Subcutaneous abdominal adipose tissue (tissue), 5 donors: ENCODE results near the gene FHOD3.

Experiments
- H3K27ac ChIP-seq: one replicate; pipeline ENCODE4 v1.7.0; 2013; ENCODE audit warnings: low read depth, mild to moderate bottlenecking, inconsistent platforms, low read length, moderate library complexity
- H3K27me3 ChIP-seq, 5 donors: one replicate each; pipeline ENCODE4 v1.7.0; 2013; ENCODE audit warnings: low read length in 5 of 5, inconsistent platforms in 1 of 5; ENCODE audit not compliant: control insufficient read depth in 5 of 5, insufficient read depth in 4 of 5
- H3K36me3 ChIP-seq, 5 donors: one replicate each; pipeline ENCODE4 v1.7.0; 2013; ENCODE audit warnings: low read length in 5 of 5; ENCODE audit not compliant: control insufficient read depth in 5 of 5, insufficient read depth in 5 of 5
- H3K4me1 ChIP-seq, 5 donors: one replicate each; pipeline ENCODE4 v1.7.0; 2013; ENCODE audit warnings: low read length in 5 of 5, mild to moderate bottlenecking in 3 of 5, moderate library complexity in 1 of 5; ENCODE audit not compliant: control insufficient read depth in 5 of 5, insufficient read depth in 5 of 5
- H3K4me3 ChIP-seq, 5 donors: one replicate each; pipeline ENCODE4 v1.7.0; 2013; ENCODE audit warnings: low read length in 5 of 5, low read depth in 1 of 5
- H3K9ac ChIP-seq, 5 donors: one replicate each; pipeline ENCODE4 v1.7.0; 2013; ENCODE audit warnings: low read length in 5 of 5, mild to moderate bottlenecking in 4 of 5, moderate library complexity in 3 of 5
- H3K9me3 ChIP-seq, 5 donors: one replicate each; pipeline ENCODE4 v1.7.0; 2013; ENCODE audit warnings: low read length in 5 of 5; ENCODE audit not compliant: control insufficient read depth in 5 of 5
- donor health status: healthy.
- donor health status: healthy.
- donor health status: healthy.
- donor health status: healthy.
- donor health status: healthy.

Gene FHOD3

DNA sequence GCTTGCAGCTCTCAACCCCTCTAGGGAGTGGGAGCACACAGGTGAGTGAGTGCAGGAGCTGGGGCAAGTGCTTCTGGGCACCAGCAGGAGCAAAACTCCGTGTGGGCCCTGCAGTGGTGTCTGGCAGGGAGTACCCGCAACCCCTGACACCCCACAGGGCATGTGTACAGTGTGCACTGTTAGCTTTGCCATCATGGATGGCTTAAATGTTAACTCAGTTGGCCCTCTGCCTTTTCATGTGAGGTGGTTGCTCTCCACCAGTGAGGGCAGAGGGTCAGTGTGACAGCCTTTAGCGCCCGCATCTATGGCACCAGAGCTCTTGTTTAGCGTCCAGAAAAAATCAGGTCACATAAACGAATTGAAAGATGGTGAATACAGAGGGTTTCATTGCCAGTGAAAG is 438.6 kb downstream of the FHOD3 start:
- H3K4me1 ChIP-seq, result no peaks in the 10 kb centered on the region
- peaks cover 0 to 2% (median 0%) of the 10 kb centered on the region in 5 donors for H3K9me3 ChIP-seq
- H3K36me3 ChIP-seq, result no peaks in the 10 kb centered on the region
- H3K4me3 ChIP-seq, result no peak overlapping the region
- H3K27me3 ChIP-seq, result no peaks in the 10 kb centered on the region
- no peak overlapping the region for H3K9ac ChIP-seq
- no peak overlapping the region for H3K27ac ChIP-seq

DNA sequence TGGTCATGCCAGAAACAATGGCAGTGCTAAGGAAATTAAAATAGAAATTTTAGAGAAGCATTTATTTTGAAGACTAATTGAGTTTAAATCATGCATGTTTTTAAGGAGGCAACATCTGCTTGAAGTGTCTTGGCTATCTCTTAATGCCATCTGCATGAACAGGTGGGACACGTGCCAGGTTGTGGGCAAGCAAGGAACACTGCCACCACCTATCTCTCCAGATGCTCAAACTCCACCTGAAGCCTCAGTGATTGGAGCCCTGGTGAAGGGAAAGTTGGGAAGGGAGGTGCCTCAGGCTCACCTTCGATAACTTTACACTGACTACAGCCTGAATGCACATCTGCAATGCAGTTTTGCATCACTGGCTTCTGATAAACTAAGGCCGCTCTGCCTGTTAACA is 439.8 kb downstream of the FHOD3 start:
- H3K36me3 ChIP-seq, result no peaks in the 10 kb centered on the region
- H3K4me3 ChIP-seq, result no peak overlapping the region
- no peaks in the 10 kb centered on the region for H3K4me1 ChIP-seq
- peaks cover 0 to 3% (median 0%) of the 10 kb centered on the region in 5 donors for H3K27me3 ChIP-seq
- no peak overlapping the region for H3K27ac ChIP-seq
- peaks cover 0 to 2% (median 0%) of the 10 kb centered on the region in 5 donors for H3K9me3 ChIP-seq
- H3K9ac ChIP-seq, result no peak overlapping the region

DNA sequence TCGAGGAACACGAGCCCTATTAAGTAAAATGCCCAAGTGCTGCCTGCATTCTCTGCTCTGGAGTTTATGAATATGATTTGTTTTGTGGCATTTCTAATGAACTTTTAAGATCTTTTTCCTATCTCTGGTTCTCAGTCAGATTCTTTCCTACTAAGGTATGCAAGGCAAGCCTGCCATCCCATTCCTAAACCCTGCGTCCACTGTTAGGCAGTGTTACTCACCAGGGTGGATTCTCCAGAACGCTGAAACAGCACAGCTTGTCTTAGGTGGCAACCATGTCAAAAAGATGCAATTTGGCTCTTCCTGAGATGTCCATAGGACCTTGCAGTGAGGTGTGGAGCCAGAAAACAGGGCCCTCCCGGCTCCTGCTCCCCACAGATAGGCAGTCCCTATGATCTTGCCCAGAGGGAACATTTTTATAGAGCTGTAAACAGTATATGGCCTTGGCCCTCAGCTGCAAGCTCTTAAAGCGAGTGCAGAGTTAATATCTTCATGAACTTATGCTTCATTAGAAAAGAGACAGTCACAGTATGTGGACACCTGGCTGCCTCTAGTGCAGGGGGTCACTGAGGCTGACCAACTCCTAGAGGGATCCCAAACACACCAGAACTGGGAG is 446.9 kb downstream of the FHOD3 start:
- Histone ChIP-seq H3K27me3 (peaks cover 0 to 3% (median 0%) of the 10 kb centered on the region in 5 donors), H3K27ac (no peak overlapping the region), H3K36me3 (no peaks in the 10 kb centered on the region), H3K9me3 (no peaks in the 10 kb centered on the region), H3K9ac (no peak overlapping the region), H3K4me1 (no peaks in the 10 kb centered on the region), H3K4me3 (no peak overlapping the region)

DNA sequence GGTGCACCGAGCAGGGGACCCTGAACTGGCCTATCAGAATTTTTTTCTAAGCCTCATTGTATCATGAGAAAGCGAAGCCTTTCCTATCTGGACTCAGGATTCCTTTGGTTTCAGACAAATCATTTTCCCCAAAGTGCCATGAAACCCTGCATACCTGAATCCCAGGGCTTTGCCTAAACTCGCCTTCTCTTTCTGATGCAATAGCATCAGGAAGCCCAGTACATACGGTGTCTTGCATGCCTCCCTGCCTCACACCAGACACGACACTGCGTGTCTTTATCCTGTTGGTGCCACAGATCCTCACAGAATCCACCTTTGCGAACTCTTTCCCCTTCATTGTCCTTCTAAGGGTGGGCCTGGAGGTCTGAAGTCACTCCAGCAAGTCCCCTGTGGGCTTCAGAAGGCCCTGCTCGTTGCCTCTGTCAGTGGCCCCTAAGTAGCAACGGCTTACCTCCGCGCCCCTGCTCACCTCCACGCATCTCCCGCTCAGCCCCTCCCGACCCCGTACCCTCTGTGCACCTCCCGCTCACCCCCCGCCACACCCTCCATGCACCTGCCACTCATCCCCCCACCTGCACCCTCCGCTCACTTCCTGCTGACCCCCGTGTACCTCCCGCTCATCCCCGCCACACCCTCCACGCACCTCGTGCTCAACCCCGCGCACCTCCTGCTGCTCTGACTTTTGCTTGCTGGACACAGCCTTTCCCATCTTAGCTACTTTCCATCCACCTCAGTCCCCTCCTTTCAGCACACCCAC is 447.9 kb downstream of the FHOD3 start:
- Histone ChIP-seq H3K9ac (no peak overlapping the region), H3K4me3 (no peak overlapping the region), H3K27ac (no peak overlapping the region), H3K9me3 (no peaks in the 10 kb centered on the region), H3K27me3 (peaks cover 0 to 3% (median 0%) of the 10 kb centered on the region in 5 donors), H3K36me3 (no peaks in the 10 kb centered on the region), H3K4me1 (no peaks in the 10 kb centered on the region)

DNA sequence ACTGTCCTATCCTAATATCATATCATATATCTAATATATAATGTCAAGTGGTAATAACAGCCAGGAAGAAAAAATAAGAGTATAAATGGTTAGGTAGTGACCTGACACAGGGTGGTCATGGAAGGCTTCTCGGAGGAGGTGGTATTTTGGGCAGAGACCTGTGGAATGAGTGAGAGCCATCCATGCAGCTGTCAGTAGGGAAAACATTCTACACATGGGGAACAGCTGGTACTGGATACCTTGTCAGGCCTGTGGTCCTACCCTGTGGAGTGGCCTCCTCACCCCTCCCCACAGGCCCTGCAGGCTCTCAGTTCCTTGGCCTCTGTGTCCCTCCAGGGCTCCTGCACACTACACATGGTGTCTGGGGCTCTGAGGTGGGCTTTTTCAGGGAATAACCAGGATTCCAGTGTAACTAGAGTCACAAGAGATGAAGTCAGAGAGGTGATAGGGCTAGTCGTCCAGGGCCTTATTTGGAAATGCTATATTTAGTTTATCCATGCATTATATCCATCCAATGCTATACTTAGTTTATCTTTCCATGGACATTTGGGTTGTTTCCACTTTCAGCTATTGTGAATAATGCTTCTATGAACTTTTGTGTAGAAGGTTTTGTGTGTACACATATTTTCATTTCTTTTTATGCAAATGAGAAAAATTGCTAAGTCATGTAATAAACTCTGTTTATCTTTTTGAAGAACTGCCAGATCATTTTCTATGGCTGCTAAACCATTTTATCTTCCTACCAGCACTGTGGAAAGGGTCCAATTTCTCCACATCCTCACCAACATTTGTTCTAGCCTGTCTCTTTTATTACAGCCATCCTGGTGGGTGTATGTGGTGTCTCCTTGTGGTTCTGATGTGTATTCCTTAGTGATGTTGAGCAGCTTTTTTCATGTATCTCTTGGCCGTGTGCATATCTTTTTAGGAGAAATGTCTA is 455.7 kb downstream of the FHOD3 start:
- peaks cover 0 to 9% (median 0%) of the 10 kb centered on the region in 5 donors for H3K4me1 ChIP-seq
- no peak overlapping the region for H3K4me3 ChIP-seq
- no peak overlapping the region for H3K9ac ChIP-seq
- no peaks in the 10 kb centered on the region for H3K27me3 ChIP-seq
- no peak overlapping the region for H3K27ac ChIP-seq
- H3K36me3 ChIP-seq, result no peaks in the 10 kb centered on the region
- H3K9me3 ChIP-seq, result no peaks in the 10 kb centered on the region

DNA sequence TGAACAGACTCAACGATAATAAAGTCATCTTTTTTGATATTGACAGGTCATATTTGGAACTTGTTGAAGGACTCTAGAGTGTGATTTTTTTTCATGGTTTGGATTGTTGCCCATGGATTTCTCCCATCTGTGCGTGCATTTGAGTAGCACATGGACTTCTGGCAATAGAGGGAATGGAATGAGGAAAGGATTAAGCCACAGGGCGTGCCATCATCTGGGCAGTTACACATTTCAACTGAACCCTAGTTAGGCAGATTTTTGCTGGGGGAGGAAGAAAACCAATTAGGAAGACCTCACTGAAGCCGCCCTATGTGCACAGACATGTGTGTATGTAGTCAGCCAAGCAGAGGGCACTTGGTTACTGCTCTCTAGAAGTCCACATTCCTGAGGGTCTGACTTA is 458.7 kb downstream of the FHOD3 start:
- H3K4me3 ChIP-seq, result no peak overlapping the region
- no peak overlapping the region for H3K27ac ChIP-seq
- peaks cover 0 to 9% (median 0%) of the 10 kb centered on the region in 5 donors for H3K4me1 ChIP-seq
- no peak overlapping the region for H3K9ac ChIP-seq
- no peaks in the 10 kb centered on the region for H3K27me3 ChIP-seq
- H3K9me3 ChIP-seq, result no peaks in the 10 kb centered on the region
- no peaks in the 10 kb centered on the region for H3K36me3 ChIP-seq

DNA sequence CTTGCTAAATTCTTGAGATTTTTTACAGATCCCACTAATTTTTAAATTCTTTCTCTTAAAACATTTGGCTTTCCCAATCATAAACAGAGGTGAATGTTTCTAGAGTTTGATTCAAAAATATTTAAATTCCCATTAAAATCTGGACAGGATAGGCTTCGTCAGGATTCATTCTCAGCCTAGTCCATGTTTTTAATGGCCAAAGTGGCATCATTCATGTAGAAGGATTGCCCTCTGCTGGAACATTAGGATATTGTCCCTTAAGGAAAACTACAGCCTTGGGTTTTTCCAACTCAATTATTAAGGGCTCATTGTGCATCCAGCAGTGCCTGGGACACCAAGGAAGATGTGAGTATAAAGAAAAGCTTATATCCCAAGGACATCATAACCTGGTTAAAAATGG is 459.6 kb downstream of the FHOD3 start:
- Histone ChIP-seq H3K27ac (no peak overlapping the region), H3K9ac (no peak overlapping the region), H3K4me3 (no peak overlapping the region), H3K9me3 (no peaks in the 10 kb centered on the region), H3K27me3 (no peaks in the 10 kb centered on the region), H3K36me3 (no peaks in the 10 kb centered on the region), H3K4me1 (peaks cover 0 to 9% (median 0%) of the 10 kb centered on the region in 5 donors)

DNA sequence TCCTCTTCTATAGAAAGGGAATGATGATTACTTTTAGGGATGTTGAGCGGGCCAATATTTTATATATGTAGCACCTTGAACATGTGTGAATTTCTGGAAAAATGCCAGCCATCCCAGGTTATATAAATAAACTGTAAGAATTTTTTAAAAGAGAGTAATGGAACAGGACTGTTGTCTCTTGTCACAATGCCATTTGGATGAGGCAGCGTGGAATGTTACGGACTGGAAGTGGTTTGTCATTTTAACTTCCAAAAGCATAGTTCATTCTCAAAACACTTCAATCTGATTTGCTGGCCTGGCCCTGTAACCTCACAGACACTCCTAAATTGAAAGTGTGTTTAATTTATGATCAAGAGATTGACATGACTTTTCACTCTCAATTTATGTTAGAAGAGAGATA is 460.5 kb downstream of the FHOD3 start:
- Histone ChIP-seq H3K9ac (no peak overlapping the region), H3K27ac (no peak overlapping the region), H3K36me3 (no peaks in the 10 kb centered on the region), H3K4me3 (no peak overlapping the region), H3K4me1 (peaks cover 0 to 9% (median 0%) of the 10 kb centered on the region in 5 donors), H3K9me3 (no peaks in the 10 kb centered on the region), H3K27me3 (no peaks in the 10 kb centered on the region)

DNA sequence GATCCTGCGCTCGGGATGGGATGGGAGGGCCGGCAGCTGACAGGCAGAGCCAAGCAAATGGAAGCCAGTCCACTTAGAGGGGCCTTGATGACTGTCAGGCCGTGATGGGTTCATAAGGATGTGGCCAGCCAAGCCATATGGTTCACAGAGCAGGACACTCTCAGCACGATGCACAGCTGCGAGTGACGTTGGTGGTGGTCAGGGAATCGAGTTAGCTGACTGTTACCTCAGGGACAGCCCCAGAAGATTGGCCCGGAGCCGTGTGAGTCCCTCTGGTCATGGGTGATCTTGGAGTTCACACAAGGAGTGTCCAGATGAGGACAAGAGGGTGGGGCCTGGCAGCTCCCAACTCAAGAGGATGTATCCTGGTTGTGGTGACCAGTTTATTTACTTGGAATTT is 461.1 kb downstream of the FHOD3 start:
- Histone ChIP-seq H3K27me3 (no peaks in the 10 kb centered on the region), H3K4me3 (no peak overlapping the region), H3K36me3 (no peaks in the 10 kb centered on the region), H3K9me3 (no peaks in the 10 kb centered on the region), H3K9ac (no peak overlapping the region), H3K4me1 (peaks cover 0 to 9% (median 0%) of the 10 kb centered on the region in 5 donors), H3K27ac (no peak overlapping the region)
